Sciatic nerve (tissue), 2 donors: Measurements from ENCODE around the gene UBE2Z. TPM values are rescaled to one million over a fixed set of nuclear protein-coding genes. Genes with fewer than 3 reads are reported as not detected.

ENCODE experiments used
- ATAC-seq: fragments of 200-7000 bp; cut with Tn5 transposase; one replicate; pipeline ENCODE4 v1.9.1; 2020; ENCODE audit warnings: mild to moderate bottlenecking, moderate library complexity
- DNase-seq: peaks from one replicate; pipeline ENCODE4 v3.0.0-alpha.2; 2020; ENCODE audit warnings: low spot score
- intact Hi-C: fragments of 100-400 bp; cut with DNase I; formaldehyde crosslinking; loops from one replicate; pipeline ENCODE4 v1.14.2; 2022
- total RNA-seq: library from RNA; stranded (reverse); fragmentation: NEBNext Ultra II Directional; extraction: Animal tissue kit (Norgen Biotek cat#: 25700); gene quantifications from one replicate; pipeline ENCODE4 v1.2.1, GENCODE V29; 2021
- donor health status: DM: no; HTN: no; CAD: no.
- donor health status: DM: no; HTN: no; CAD: no.

UBE2Z gene
- total RNA-seq, 1 donor from 2014 or later = 66.2 TPM

DNA sequence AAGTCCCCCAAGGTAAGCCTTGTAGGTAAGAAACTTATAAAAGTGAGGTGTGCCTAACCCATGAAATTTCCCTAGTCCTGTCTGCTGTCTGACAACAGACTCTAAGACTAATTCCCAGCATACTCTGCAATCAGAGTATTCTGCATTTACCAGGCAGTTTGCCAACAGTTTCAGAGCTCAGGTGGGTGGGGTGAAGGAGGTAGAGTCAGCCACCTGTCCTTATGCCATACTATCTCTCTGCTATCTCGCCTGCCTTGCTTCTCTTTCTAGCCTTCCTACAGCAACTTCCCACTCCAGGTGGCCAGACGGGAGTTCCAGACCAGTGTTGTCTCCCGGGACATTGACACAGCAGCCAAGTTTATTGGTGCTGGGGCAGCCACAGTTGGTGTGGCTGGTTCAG is 13.3 kb upstream of the UBE2Z start:
- ATAC-seq = no peak
- intact Hi-C loops = no loop called here
- DNase-seq = no peak

DNA sequence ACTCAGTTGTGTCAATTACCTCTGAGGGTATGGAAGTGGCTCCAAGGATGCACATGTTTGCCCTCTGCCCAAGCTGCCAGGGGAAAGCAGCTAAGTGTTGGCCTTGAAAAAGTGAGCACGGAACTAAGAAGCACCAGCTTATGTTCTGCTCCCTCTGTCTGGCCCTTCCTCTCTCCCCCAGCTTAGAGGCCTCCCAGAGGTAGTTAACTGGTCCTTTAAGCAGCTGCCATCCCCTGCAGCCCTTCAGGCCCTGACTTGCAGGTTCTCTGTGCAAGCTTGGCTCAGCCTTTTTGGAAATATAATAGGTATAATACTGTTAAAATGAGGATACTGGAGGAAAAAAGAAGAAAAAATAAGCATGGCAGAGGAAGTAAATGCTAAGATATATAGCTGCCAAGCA is 7.0 kb upstream of the UBE2Z start:
- no peak for DNase-seq
- intact Hi-C loops = no loop called here

DNA sequence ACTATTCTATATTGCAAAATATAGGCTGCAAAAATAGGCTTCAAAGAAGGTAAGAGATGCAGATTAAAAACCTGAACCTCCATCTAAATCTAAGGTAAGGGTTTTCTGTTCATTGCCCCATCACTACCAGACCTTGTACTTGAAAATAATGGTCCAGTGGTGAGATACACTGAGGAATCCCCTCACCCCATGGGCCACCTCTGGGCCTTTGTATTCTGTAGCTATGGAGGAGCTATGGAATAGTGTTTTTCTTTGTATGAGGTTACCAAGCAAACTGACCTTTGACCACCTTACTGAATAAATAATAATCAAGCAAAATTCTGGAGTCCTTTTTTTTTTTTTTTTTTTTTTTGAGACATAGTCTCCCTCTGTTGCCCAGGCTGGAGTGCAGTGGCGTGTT is 4.8 kb upstream of the UBE2Z start:
- intact Hi-C loops = no loop called here
- no peak for ATAC-seq

More for the DNA sequence above, 7.0 kb upstream of the UBE2Z start:
- ATAC-seq = no peak

DNA sequence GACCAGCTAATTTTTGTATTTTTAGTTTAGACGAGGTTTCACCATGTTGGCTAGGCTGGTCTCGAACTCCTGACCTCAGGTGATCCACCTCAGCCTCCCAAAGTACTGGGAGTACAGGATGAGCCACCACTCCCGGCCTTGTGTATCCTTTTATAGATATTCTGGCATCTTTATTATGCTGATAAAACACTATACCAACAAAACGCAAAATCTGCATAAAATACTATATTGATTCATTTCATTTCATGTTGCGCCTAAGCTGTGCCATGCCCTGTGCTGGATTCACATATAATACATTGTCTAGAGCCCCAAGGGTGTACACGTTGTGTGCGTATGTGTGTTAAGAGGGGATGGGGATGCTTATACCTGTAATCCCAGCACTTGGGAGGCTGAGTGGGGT is 3.8 kb upstream of the UBE2Z start:
- DNase-seq (no peak), ATAC-seq (no peak)
- intact Hi-C loops = no loop called here

More for the DNA sequence above, 4.8 kb upstream of the UBE2Z start:
- DNase-seq = no peak

DNA sequence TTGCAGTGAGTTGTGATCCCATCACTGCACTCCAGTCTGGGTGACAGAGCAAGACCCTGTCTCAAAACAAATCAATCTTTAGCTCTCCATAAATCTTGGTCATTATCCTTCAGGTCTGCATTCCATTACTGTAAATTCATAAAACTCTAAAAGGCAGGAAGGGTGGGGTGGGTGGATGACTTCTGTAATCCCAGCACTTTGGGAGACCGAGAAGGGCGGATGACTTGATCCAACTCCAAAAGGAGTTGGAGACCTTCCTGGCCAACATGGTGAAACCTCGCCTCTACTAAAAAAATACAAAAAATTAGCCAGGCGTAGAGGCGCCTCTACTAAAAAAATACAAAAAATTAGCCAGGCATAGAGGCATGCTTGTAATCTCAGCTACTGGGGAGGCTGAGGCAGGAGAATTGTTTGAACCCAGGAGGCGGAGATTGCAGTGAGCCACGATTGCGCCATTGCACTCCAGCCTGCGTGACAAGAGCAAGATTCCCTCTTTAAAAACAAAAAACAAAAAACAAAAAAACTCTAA is 2.2 kb upstream of the UBE2Z start:
- ATAC-seq (no peak), DNase-seq (no peak)
- intact Hi-C loops = no loop called here

DNA sequence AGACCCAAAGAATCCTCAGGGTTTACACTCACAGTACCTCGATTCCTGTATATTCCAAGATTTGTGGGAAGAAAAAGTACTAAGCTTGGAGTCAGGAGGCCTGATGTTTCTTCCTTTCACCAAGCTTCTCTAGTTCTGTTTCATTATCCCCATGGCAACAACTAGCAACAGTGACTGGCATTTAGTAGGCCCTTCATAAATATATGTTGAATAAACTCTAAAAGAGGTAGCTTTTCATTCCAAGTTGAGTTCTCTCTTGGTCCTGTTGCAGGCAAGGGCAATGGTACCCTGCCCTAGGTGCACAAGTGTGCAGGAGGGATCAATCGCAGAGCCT is 527 bp upstream of the UBE2Z start:
- DNase-seq = no peak
- peak; percentile 9 for ATAC-seq
- intact Hi-C loops = no loop called here

DNA sequence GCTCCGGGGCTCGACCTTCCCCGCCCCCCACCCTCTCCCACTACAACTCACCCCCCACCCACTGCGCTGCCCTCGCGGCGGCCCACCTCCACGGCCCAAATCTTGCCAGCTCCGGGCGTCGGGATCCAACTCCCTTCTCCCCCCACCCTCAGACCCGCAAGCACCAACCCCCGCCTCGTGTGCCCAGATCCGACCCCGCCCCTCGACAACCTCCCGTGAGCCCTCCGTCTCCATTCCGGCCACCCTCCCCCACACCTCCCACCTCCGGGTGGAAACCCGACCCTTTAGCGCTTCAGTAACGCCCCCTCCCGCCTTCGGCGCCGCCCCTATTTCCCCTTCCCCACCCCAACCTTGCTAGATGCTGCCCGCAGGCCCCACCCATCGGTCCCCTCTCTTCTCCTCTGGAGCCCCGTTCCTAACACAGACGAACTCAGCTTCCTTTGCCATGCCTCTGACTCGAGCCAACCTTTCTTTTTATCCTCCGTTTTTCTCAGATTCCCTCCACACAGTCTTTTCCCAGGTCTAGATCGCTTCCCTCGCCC is 717 bp downstream of the UBE2Z start:
- intact Hi-C loops = no loop called here
- DNase-seq = peak; percentile 88
- ATAC-seq = peak; percentile 53

DNA sequence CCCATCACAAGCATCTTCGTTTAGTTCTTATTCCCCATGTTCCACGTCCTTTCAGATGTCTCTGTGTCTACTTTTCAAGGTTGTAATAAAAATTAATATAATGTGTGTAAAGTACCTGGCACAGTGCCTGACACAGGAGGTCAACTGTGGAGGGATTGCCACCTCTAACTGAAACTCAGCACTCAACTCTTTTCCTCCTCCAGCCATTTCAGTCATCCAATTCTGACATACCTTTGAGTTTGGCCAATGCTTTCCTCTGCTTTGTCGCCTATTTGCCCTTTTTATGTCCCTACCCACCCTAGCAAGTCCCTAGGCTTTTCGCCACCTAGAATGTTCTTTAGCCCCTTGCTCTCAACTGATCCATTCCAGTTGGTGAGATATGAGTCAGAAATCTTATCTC is 1.6 kb downstream of the UBE2Z start:
- intact Hi-C loops = no loop called here
- ATAC-seq = no peak
- no peak for DNase-seq

DNA sequence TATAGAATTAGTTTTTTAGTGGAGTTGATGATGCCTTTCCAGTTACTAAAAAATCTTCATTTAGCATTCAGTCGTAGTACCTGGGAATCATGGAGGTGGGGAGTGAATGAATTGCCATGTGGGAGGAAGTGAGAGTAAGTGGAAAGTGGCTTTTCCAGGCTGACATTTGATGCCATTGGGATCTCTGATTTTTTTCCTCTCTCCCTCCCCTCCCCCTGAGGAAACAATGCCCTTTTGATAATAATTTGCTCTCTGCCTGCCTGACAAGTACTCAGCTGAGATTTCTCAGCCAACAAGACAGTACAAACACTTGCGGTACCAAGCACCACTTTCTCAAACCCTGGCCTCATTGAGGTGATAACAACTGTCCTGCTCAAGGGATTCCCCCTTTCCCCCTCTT is 2.2 kb downstream of the UBE2Z start:
- intact Hi-C loops = no loop called here
- ATAC-seq = no peak
- DNase-seq = no peak

DNA sequence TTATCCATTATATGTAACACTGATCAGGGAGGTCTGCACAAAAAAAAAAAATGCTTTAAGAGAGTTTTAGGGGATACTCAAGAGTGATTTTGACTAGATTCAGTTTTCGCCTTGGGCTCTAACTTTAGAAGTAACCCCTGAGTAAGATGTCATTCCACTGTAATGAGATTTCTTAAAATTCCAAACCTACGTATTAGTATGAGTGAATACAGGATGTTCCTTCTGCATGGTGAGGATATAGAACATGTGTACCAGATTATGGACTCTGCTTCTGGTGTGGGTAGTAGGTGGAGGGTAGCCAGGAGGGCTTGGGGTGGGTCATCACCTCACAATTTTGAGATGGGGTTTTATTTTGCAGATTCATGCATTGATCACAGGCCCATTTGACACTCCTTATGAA is 4.3 kb downstream of the UBE2Z start:
- intact Hi-C loops = no loop called here
- ATAC-seq (no peak), DNase-seq (no peak)

DNA sequence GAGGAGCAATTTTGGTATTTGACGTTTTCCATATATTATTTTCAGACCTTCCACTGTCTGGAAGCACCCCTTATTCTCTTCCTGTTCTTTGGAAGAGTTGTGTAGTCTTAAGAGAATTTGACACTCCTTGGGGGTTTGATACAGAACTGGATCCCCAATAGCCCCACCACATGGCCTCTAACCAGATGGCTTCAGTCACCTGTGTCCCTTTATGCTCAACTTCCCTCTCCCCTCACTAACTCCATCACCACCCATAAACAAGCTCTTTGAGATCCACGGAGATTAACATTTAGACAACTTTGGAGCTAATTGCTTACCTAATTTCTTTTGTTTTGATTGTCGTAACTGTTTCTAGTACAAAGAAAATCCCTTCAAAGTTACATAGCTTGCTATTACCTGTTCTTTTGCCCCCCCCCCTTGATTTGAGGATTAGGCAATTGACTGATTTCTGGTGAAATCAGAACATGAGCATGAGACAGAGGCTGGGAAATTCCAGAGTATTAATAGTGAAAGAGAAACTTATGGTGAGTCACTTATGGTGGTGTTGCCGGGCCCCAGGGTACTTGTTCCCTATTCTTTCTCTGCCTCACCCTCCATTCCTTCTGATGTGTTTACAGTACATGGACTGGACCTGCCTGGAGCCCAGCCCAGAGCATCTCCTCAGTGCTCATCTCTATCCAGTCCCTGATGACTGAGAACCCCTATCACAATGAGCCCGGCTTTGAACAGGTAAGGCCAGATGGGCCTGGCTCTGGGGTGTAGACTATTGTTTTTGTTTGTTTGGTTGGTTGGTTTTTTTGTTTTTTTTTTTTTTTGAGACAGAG is 7.5 kb downstream of the UBE2Z start:
- DNase-seq (no peak), ATAC-seq (no peak)
- intact Hi-C loops = no loop called here

DNA sequence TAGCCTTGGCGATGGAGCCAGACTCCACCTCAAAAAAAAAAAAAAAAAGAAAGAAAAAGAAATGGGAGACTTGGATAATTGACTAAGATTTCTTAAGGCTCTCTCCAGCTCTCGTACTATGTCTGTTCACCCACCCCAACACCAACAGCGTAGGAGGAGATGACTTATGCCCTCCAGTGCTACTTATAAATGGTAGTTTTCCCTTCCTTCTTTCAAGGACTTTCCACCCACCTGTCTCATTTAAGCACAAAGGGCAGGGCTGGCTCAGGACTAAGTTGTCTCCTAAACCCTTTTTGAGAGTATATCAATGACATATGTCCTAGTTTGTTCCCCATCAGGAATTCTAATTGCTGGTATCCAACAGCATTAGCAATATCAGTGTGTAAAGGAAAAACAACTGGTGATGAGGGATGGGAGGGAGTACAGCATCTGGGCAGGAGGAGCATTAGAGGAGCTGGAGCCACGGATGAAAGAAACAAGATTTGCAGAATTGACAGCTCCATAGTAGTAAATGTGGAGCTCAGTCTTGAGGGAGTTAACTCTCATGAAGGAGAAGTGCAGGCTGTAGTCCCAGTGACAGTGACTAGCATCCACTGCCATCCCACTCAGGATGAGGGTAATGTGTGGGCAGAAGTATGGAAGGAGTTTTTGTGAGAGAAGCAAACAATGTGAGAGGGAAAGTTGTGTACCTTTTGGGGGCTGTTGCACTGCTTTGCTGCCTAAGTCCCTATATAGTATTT is 17.2 kb downstream of the UBE2Z start:
- DNase-seq = no peak
- intact Hi-C loops = no loop called here
- no peak for ATAC-seq

DNA sequence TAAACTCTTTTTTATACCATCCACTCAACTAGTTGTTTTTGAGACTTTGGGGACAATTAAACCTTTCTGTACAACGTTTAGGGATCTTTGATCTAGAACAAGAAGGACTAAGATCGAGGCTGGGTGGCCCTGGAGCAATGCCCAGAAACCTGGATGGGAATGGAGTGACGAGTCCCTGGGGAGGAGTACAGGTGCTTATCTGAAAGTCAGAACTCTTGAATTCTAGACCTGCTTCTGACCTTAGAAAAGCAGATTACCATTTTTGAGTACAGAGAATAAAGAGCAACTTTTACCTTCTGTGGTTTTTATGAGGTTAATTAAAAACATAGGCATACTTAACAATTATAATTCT is 17.8 kb downstream of the UBE2Z start:
- ATAC-seq (no peak), DNase-seq (no peak)
- intact Hi-C loops = no loop called here

DNA sequence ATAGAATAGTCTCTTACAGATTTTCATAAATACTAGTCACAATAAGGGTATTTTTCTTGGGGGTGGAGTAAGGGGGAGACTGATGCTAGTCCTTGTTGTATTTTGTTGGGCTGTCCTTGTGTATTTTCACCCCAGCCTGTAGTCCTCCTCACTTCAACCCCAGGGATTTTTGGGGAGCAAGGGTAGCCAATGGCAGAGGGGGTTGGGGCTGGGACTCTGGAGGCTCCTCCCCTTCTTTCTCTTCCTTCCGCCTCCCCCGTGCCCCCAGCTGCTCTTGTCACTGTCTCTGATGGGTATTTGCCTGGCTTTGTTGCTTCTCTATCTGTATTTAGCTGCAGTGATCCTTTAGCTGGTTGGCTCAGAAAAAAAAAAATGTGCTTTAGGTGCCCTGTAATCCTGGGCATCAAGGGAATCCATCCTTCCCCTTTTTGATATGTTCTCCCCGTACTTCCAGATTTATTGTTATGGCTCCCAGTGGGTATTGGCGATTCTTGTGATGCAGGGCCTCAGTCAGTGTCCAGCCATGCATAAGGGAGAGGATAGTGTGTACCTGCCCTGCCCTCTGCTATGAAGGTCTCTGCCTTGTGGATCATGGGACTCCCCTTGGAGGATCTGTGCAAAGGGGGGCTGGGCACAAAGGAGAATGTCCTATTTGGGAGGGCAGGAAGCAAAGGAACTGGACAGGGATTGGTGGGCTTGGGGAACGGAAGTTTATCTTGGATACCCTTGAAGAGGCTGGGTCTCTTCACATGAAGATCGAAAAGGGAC is 20.0 kb downstream of the UBE2Z start:
- DNase-seq = no peak
- ATAC-seq = no peak
- intact Hi-C loops = no loop called here

DNA sequence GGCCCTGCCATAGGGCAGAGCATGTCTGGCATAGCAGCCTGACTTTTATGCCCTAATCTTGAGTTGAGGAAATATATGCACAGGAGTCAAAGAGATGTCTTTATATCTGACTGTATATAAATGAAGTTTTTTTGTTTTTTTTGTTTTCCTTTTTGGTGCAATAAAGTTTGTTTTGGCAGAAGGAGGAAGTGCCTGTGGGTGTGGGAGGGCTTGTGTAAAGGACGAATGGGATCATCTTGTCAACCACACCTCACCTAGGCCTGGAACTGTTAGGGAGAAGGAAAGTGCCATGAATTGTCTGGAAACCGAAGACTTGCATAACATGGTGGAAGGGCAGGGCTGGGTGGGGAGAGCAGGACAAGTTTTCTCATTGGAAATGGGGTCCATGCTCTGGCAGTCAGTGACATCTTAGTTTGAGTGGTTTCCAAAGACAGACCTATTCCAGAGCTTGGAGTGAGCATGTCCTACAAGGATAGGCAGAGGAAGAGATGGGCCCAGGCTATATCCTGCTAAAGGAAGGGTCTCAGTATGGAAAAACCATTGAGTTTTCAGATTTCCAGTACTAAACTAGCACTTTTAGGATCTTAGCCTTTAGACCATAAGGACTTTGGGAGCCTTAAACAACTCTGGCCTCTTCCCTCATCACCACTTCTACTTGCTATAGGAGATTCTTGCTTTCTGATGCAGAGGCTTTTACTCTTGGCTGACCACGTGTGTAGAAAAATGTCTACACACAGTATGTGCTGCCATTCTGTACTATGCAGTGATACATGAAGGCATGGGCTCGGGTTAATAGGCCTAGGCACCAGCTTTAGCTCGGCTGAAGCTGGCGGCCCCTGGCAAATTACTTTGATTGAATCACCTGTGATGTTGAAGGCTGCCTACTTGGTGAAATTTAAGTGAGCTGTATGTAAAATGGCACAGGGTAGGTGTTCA is 20.9 kb downstream of the UBE2Z start:
- intact Hi-C loops = no loop called here
- no peak for DNase-seq
- no peak for ATAC-seq

DNA sequence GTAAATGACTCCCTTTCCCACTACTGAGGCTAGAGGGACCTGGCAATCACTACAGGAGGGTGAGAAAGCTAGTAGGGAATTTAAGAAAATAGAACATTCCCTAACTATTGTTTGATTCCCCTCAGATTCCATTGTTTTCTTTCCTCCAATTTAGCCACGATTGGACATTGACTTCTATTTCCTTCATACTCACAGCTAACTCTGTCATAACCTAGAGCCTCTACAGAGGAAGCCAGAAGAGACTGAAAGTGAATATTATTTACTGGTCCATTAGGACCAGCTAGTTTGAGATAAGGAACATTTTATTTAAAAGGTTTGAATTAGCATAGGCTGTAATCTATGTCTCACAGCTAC is 21.6 kb downstream of the UBE2Z start:
- intact Hi-C loops = no loop called here
- ATAC-seq = no peak

DNA sequence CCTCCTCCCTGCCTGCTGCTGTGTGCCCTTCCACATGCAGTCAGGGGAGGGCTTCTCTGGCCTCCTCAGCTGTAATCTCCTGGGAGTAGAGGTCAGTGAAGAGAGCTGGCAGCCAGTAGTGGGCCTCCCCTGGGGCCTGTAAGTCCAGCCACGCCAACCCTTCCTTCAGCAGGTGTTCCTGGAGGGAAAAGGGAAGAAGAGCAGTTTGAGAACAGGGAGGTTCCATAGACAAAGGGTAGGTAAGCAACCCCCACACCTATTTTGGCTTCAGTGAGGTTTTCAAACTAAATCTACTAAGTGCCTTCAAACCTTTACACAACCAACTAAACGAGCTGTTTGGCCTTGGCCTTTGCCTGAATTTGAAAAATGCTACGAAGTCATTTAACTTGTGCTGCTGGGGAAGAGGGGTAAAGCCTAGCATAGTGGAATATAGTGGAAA is 22.2 kb downstream of the UBE2Z start:
- intact Hi-C loops = no loop called here
- ATAC-seq (no peak), DNase-seq (no peak)

More for the DNA sequence above, 21.6 kb downstream of the UBE2Z start:
- no peak for DNase-seq

DNA sequence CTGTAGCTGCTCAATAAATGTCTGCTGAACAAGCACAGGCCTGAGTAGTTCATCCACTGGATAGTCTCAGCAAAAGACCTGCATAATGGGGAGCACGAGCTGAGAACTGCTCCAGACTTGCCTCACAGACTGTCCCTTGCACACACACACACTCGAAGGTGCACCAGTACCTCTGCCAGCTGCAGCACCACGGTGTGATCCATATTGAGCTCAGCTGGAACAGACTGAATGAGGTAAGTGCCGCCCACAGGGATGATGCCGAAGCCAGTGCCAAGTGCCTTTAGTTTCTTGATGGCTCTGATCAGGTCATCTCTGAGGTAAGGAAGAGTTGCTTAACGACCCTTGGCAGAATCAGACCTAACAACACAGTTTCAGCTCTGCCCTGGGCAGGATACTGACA is 24.8 kb downstream of the UBE2Z start:
- intact Hi-C loops = no loop called here
- ATAC-seq (no peak), DNase-seq (no peak)
